Measurements from ENCODE around the gene COBL.

COBL gene

DNA sequence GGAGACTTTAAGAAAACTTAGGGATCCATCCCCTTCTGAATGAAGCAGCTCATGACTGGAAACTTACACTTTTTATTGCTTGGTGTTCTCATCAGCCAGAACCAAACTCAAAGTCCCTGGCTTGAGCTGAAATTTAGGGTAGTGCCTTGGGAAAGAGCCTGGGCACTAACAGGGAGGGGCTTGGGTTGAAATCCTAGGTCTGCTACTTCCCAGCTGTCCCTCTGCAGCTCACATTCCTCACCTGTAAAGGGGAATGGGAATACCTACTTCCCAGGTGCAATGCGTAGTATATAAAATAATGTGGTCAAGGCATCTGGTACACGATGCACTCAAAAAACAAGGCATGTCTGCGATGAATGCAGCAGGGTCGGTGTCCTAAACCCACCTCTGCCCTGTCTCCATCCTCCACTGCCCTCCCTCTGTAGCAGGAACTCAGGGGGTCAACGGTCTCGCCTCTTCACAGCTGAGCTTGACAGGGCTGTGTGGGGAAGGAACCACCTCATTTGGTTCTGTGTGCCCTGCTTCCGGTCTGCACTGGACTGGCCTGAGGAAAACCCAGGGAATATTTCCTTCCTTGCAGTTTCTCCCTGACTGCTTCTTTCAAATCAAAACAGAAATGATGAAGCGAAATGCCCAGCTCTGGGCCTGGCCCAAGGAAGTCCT lies 80.0 kb downstream of the COBL start:
- TF ChIP-seq, protein P1, sequence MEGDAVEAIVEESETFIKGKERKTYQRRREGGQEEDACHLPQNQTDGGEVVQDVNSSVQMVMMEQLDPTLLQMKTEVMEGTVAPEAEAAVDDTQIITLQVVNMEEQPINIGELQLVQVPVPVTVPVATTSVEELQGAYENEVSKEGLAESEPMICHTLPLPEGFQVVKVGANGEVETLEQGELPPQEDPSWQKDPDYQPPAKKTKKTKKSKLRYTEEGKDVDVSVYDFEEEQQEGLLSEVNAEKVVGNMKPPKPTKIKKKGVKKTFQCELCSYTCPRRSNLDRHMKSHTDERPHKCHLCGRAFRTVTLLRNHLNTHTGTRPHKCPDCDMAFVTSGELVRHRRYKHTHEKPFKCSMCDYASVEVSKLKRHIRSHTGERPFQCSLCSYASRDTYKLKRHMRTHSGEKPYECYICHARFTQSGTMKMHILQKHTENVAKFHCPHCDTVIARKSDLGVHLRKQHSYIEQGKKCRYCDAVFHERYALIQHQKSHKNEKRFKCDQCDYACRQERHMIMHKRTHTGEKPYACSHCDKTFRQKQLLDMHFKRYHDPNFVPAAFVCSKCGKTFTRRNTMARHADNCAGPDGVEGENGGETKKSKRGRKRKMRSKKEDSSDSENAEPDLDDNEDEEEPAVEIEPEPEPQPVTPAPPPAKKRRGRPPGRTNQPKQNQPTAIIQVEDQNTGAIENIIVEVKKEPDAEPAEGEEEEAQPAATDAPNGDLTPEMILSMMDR (IDR thresholded peaks at IDR 0.05; ENCODE audit: extremely low read depth, missing control alignments), result no peak
- DNase-seq (ENCODE audit: low spot score), result no peak

DNA sequence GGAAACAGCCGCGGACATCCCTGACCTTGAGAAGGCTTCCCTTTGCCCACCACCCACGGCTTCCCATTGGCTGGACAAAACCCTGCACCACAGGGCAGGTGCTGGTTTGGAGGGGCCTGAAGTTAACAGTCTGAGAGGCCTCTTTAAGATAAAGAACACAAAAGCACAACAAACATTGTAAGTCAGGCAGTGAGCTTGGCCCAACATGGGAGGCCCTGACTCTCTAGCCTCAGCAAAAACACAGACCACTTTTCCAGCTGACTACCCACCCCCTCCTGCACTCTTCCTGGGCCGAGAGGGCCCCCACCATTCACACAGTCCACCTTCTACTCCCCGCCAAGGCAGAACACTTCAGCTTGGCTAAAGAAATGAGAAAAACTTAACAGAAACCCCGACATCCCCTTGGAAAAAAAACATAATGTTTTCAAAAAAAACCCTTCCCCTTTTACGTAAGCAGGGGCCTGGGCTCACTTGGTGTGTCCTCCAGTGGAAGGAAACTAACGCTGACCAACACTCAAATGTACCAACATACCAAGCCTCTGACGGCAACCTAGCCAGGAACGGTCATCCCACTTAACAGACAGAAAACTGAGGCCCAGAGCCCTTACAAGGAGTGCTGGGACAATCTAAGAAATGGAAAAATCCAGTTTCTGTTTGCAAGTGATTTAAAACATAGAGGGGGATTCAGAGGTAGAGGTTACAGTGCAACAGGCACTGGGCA lies 80.9 kb downstream of the COBL start:
- TF ChIP-seq, protein P1 (IDR thresholded peaks at IDR 0.05; ENCODE audit: extremely low read depth, missing control alignments), result no peak
- DNase-seq (ENCODE audit: low spot score), result no peak

DNA sequence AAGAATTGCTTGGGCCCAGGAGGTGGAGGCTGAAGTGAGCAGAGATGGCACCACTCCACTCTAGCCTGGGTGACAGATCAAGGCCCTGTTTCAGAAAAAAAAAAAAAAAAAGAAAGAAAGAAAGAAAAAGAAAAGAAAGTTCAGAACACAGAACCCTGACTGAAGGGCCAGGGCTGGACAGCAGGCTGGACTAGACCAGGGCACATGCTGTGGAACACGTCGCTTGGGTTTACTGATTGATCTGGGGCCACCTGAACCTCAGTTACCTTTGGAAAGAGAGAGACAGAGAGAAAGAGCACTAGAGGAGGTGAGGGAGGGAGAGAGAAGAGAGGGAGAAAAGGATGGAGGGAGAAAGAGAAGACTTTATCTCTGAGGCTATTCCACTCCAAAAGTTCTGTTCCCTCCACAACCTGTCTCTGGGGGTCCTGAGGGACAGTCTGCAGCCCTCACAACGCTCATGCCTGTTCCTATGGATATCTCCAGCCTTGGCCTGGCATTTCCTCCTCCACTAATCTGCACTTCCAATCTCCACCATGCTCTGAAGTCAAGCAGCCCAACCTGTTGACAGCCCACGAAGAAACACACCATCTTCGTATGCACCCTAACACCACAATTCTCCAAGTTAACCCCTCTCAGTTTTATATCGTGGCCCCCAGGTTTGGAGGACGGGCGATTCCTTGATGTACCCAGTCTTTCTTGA lies 81.8 kb downstream of the COBL start:
- TF ChIP-seq, protein P1 (IDR thresholded peaks at IDR 0.05; ENCODE audit: extremely low read depth, missing control alignments), result no peak
- no peak for DNase-seq (ENCODE audit: low spot score)

DNA sequence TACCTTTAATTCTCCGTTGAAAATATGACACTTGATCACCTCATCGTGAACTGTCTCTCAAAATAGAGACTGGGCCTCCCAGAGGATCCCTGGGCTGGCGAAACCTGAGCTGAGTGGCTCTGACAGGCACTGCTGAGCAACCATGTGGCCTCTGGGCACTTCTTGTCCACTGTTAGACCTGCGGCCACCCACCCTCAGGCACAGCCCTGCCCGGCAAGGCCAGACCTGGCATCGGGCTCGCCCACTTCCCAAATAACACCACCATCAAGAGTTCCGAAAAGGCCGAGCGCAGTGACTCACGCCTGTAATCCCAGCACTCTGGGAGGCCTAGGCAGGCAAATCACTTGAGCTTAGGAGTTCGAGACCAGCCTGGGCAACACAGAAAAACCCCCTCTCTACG lies 82.5 kb downstream of the COBL start:
- DNase-seq (ENCODE audit: low spot score), result no peak
- TF ChIP-seq, protein P1 (IDR thresholded peaks at IDR 0.05; ENCODE audit: extremely low read depth, missing control alignments), result no peak

DNA sequence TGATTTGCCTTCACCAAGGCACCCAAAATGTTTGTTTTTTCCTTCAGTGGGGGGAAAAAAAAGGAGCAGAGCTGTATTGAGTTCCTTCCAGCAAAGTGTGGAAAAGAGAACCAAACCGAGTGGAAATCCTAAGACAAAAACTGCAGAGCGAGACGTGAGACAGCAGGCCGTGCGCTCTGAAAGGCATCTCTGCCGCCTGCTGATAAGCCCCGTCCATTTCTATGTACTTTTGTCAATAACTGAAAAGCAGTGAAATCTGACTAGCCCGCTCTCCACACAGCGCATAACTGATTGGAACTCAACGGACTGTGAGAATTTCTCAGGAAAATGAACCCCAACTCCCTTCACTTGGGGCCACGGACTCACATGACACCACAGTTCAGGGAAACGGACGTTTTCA lies 83.2 kb downstream of the COBL start:
- no peak for DNase-seq (ENCODE audit: low spot score)

DNA sequence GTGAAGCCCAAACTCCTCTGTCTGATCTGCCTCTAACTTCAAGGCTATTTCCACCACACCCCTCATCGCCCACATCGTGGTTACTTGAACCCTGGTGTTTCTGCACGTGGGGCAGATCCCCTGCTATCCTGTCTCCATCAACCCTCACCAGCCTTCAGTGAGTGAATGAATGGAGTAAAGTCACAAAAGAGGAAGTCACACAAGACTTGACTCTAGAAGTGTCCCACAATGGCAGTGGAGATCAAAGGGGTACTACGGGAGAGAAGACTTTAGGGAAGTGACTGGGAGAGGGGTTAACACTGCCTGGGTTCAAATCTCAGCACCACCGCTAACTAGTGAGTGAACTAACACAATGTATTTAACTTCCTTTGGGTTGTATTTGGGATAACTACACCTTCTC lies 85.9 kb downstream of the COBL start:
- TF ChIP-seq, protein P1 (IDR thresholded peaks at IDR 0.05; ENCODE audit: extremely low read depth, missing control alignments), result no peak
- DNase-seq (ENCODE audit: low spot score), result no peak

More for the DNA sequence above, 83.2 kb downstream of the COBL start:
- TF ChIP-seq, protein P1 (IDR thresholded peaks at IDR 0.05; ENCODE audit: extremely low read depth, missing control alignments), result no peak

DNA sequence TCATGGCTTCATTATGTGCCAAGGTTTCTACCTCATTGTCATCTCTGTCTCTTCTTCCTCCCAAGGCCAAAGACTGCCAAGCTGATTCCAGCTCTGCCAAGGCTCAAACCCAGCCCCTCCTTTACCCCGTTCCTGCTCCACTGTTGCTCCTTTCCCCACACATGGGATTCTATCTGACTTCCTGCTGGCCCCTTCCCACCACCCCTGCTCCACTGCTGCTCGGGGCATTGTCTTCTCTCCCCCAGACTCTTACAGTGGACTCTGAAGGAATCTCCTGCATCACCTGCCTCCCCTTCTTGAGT lies 86.3 kb downstream of the COBL start:
- TF ChIP-seq, protein P1 (IDR thresholded peaks at IDR 0.05; ENCODE audit: extremely low read depth, missing control alignments), result no peak

More for the DNA sequence above, 86.3 kb downstream of the COBL start:
- DNase-seq (ENCODE audit: low spot score), result no peak
